SH-SY5Y (cell line): ENCODE results near the gene ARRDC4.

Experiments used
- GATA2 ChIP-seq: IDR thresholded peaks from 2 replicates; pipeline ENCODE4 v1.6.1; 2011; ENCODE audit warnings: mild to moderate bottlenecking, low read depth, low read length
- GATA3 ChIP-seq: IDR thresholded peaks from 2 replicates; pipeline ENCODE4 v1.6.1; 2011; ENCODE audit warnings: low read depth, mild to moderate bottlenecking, low read length, moderate library complexity

DNA sequence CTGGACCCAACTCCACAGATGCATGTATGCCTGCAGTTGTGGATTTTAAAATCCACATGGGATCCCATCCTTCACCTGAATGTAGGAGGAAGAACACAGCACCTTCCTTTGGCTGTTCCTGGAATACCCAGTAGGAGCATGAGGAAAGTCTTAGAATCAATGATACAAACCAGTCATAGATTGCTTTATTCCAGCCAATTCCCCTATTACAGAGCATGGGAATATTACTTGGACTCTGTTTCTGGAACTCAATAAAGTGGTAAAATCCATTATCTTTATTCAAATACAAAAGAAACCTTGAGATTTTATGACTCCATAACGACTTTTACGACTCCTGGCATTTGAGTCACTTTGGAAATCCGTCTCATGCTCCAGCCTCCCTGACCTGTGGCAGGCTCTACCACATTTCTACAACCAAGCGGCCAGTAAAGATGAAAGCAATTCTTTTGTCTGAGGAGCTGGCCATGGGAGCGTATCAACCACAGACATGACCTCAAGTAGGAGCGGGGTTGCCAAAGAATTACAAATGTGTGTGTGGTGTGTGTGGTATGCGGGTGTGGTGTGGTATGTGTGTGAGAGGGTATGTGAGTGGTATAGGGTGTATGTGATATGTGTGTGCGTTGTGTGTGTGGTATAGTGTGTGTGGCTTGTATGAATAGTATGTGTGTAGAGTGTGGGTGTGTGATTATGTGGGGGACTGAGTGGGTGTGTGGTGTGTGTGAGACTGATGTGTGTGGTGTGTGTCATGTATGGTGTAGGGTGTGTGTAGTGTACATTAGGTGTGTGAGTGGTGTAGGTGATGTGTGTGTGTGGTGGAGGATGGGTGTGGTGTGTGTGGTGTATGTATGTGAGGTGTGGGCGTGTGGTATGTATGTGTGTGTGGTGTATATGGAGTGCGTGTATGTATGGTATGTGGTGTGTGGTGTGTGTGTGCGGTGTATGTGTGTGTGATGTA, 40.0 kb downstream of the ARRDC4 start:
- TF ChIP-seq GATA2 (no peak), GATA3 (no peak)
